HG03342 (cell line): ENCODE results near the gene WDR48.

Source experiments
- ATAC-seq: cut with Tn5 transposase; IDR thresholded peaks from one replicate; pipeline ENCODE4 v1.9.1; 2021; ENCODE audit warnings: mild to moderate bottlenecking, moderate library complexity; ENCODE audit not compliant: unreplicated experiment

Gene WDR48

GRCh38 chr3:39137435-39137936, 85.7 kb downstream of the WDR48 start:
- no peak for ATAC-seq

GRCh38 chr3:39137991-39138803, 86.4 kb downstream of the WDR48 start:
- no peak for ATAC-seq

- ATAC-seq: no peak
Measured at GRCh38 chr3:39138804-39139415, 87.1 kb downstream of the WDR48 start.

DNA sequence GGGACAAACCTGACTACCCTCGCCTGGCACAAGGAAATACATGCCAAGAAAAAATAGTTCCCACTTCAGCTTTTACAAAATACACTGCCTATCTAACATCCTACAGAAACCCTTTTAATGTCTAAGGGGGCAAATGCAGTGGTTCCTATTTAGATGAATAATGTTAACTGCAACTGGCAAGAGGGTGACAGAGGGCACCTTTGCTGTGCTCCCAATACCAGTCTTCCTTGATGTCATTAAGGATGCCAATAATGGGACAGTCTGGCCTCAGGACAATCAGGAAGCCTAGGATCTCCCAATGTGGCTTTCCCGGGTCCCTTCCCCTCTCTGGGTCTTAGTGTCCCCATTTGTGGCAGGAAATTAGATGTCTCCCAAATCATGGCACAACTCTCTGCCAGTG, 87.6 kb downstream of the WDR48 start:
- no peak for ATAC-seq

DNA sequence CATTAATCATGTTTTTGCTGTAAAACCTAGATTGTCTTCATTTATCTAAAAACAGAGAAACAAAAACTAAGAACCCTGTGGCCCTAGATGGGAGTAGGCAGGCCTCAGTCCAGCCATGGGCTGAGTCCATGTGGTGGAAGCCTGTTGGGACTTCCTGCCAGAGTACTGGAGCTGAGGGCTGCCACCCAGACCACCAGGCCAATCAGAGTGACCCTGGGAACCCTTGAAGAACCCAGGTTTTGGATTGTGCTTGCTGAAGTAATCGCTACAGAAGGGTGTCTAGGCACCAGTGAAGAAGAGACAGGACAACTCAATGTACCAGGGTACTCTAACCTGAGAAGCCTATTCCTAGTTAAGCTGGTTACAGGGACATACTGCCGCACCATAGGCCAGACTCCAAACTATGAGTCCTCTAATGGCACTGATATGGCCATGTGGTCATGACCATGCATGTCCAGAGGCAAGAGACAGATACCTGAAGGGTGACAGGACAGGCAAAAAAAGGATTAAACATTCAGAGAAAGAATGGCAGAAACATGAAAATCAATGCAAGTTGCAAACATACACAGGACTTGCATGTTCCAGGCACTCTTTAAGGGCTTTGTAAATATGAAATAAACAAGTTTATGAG, 88.6 kb downstream of the WDR48 start:
- no peak for ATAC-seq

DNA sequence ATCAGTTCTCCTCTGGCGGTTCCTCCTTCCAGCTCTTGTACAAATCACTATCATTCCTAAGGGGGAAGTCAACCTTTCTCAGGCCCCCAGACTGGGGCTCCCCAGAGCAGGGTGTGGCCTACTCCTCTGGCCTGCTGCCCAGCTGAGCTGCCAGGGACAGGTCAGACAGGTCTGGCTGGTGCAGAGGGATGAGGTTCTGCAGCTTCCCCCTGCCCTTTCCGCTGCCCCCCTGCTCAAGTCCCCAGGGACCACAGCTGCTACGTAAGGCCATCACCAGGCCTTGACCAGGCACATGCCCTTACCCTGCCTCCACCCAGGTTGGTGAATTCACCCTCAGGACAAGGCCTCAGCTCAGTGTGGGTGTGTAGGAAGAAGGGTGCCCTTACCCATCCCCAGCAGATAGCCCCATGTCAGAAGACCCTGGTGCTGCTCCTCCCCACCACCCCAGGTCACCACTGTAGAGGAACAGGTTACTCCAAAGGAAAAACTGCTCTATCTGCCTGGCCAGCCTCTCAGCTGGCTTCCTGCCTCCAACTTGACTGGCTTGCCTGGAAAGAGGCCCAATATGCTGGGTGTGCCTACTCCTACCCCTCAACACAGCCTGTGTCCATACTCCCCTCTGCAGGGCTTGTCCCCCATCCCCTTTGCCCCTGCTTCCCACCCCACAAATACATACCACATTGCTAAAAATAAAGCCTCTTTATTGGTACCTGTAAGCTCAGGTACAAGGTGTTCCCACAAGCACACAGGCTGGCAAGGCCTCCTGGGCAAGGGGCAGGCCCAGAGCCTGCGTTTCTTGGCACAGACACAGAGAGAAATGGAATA, 89.6 kb downstream of the WDR48 start:
- no peak for ATAC-seq

DNA sequence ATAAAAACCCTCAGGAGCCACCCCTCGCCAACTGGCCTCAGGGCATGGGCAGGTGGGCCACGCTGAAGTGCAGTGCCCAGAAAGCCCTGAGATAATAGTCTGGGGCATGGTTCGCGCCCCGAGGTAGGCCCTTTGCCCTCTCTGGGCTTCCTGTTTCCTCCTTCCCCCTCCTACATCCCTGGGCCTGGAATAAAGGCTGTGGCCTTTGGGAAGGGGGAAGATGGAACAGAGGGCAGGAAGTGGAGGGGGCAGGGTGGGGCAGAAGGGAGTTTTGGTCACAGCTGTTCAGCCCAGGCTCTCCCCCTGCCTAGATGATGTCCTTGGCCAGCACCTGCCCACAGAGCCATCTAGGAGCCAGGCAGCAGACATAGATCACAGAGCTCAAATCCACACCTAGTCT, 90.3 kb downstream of the WDR48 start:
- ATAC-seq: no peak

DNA sequence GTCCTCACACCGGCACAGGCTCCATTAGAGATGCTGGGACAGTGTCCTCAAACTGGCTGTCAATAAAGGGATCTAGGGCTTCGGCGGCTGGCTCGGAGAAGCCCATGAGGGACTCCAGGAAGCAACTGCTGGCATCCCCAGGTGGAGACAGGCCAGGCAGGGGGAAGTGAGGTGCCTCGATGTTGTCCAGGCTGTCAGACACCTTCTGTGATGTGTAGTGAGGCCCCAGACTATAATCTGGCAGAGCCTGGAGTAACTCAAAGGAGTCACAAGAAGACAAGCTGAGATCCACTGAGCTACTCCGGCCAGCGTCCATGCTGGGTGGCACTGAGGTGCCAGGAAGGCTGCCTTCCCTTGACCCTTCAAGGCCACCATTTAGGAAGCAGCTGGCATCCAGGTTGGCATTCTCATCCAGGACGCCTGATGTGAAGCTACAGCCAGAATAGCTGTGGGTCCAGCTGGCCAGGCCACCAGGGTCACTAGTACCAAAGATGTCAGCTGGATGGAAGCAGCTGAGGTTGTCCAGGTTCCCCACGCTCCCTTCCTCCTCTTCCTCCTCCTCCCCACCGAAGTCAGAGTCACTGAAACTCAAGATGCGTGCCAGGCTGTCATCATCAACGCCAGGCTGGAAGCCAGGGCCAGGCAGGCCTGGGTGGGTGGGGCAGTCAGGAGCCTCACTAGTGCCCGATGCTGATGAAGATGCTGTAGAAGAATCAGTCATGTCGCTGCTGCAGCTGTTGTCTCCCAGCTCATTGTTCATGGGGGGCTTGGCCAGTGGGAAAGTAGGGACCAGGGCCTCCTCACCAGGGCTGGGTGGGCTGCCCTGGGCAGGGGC, 91.5 kb downstream of the WDR48 start:
- ATAC-seq: no peak

GRCh38 chr3:39144095-39144747, 92.4 kb downstream of the WDR48 start:
- ATAC-seq: no peak

- ATAC-seq: no peak
Measured at GRCh38 chr3:39144748-39145380, 93.0 kb downstream of the WDR48 start.

GRCh38 chr3:39146083-39146501, 94.3 kb downstream of the WDR48 start:
- no peak for ATAC-seq
